GM12878 (cell line): ENCODE data around the gene OR6C68. TPM values are rescaled to one million over a fixed set of nuclear protein-coding genes. Genes with fewer than 3 reads are reported as not detected.

Experiments used
- ATAC-seq: fragments of 200-7000 bp; cut with Tn5 transposase; 3 replicates; pipeline ENCODE4 v1.9.1; 2020; ENCODE audit warnings: mild to moderate bottlenecking, moderate library complexity
- BruUV-seq: library from RNA; stranded (reverse); fragments of 400-500 nt; replicated peaks from 2 replicates; lab custom pipeline; 2021; lab: Mats Ljungman, UMichigan
- CTCF ChIA-PET: fragments of 300-600 bp; sonication (Branson Sonifier 250); formaldehyde crosslinking; extraction: SDS; loops from one replicate; lab custom pipeline; 2021; ENCODE audit warnings: inconsistent platforms; lab: Yijun Ruan, JAX
- POLR2A ChIA-PET: fragments of 350-600 bp; formaldehyde crosslinking; extraction: SDS; loops from one replicate; lab custom pipeline; 2021; ENCODE audit warnings: inconsistent platforms; lab: Charles Lee
- RAD21 ChIA-PET: fragments of 300-600 bp; sonication (Branson Sonifier 250); formaldehyde crosslinking; loops from one replicate; lab custom pipeline; 2023; ENCODE audit warnings: antibody characterized with exemption; ENCODE audit not compliant: unreplicated experiment; lab: Charles Lee
- SMC1A ChIA-PET: fragments of 300-600 bp; sonication (Branson Sonifier 250); formaldehyde crosslinking; loops from one replicate; lab custom pipeline; 2023; ENCODE audit not compliant: unreplicated experiment, uncharacterized antibody; lab: Charles Lee
- DNase-seq: peaks from one replicate; pipeline ENCODE4 v3.0.0-alpha.2; 2011; ENCODE audit warnings: low read depth, low spot score
- FAIRE-seq: peaks from 3 replicates; lab custom pipeline; 2011; peaks lifted over from hg19 to GRCh38; lab: Jason Lieb, UNC
- H2AFZ ChIP-seq: 2 replicates; pipeline ENCODE4 v1.6.0; 2011; ENCODE audit warnings: low read depth, low read length, control low read depth; ENCODE audit not compliant: control insufficient read depth
- H3K27ac ChIP-seq: 2 replicates; pipeline ENCODE4 v1.5.1; 2011; ENCODE audit warnings: control low read depth; ENCODE audit not compliant: control insufficient read depth, insufficient read depth
- H3K27me3 ChIP-seq, 2 experiments: replicated peaks in 1 of 2; 2 replicates each; pipeline versions ENCODE4 v1.6.0 to v1.6.1; 2011; ENCODE audit warnings: low read length in 1 of 2; ENCODE audit not compliant: control insufficient read depth in 2 of 2, insufficient read depth in 2 of 2
- H3K36me3 ChIP-seq, 2 experiments: 2 replicates each; pipeline ENCODE4 v1.5.1; 2011; ENCODE audit warnings: low read length in 1 of 2; ENCODE audit not compliant: control insufficient read depth in 2 of 2, insufficient read depth in 2 of 2
- H3K4me1 ChIP-seq: 2 replicates; pipeline ENCODE4 v1.6.1; 2011; ENCODE audit warnings: mild to moderate bottlenecking, low read length, moderate library complexity, mixed read lengths; ENCODE audit not compliant: control insufficient read depth, insufficient read depth
- H3K4me2 ChIP-seq: 2 replicates; pipeline ENCODE4 v1.6.0; 2011; ENCODE audit warnings: control low read depth; ENCODE audit not compliant: control insufficient read depth, insufficient read depth
- H3K4me3 ChIP-seq: fragments of 200-600 bp; sonication (generic); 2 replicates; pipeline ENCODE4 v1.5.1; 2016
- H3K79me2 ChIP-seq: 2 replicates; pipeline ENCODE4 v1.6.0; 2011; ENCODE audit warnings: low read length; ENCODE audit not compliant: control insufficient read depth, insufficient read depth
- H3K9ac ChIP-seq: 2 replicates; pipeline ENCODE4 v1.8.0; 2011; ENCODE audit warnings: low read length, control low read depth, mixed read lengths; ENCODE audit not compliant: control insufficient read depth, insufficient read depth
- H3K9me3 ChIP-seq: replicated peaks from 3 replicates; pipeline ENCODE4 v1.5.1; 2011; ENCODE audit warnings: mild to moderate bottlenecking, low read length; ENCODE audit not compliant: control insufficient read depth, insufficient read depth
- H4K20me1 ChIP-seq: 2 replicates; pipeline ENCODE4 v1.6.0; 2011; ENCODE audit not compliant: control insufficient read depth, insufficient read depth
- BHLHE40 ChIP-seq, 2 experiments: fragments of 450-650 bp in 1 of 2; IDR thresholded peaks; 2 replicates each; pipeline ENCODE4 v1.6.1; 2011 to 2017; ENCODE audit warnings: low read depth in 2 of 2, borderline replicate concordance in 1 of 2, improper control_type of control experiment in 1 of 2, low read length in 1 of 2, mild to moderate bottlenecking in 1 of 2
- CTCF ChIP-seq, 3 experiments: IDR thresholded peaks in 2 of 3; conservative IDR thresholded peaks in 1 of 3; 2 replicates each; pipeline ENCODE4 v1.5.1; 2011; ENCODE audit warnings: low read depth in 3 of 3, low read length in 3 of 3, mild to moderate bottlenecking in 3 of 3, control low read depth in 2 of 3, moderate library complexity in 2 of 3, inconsistent platforms in 1 of 3, mixed read lengths in 1 of 3; ENCODE audit not compliant: control insufficient read depth in 2 of 3, insufficient read depth in 1 of 3; ENCODE audit errors: extremely low read depth in 1 of 3
- EED ChIP-seq: sonication (generic); IDR thresholded peaks from 2 replicates; pipeline ENCODE4 v1.6.1; 2016; ENCODE audit warnings: antibody characterized with exemption, low read depth
- ZNF217 ChIP-seq: fragments of 450-650 bp; IDR thresholded peaks from 2 replicates; pipeline ENCODE4 v1.6.1; 2017; ENCODE audit warnings: antibody characterized with exemption, mild to moderate bottlenecking
- WGBS: methylation state at CpG from one replicate; pipeline ENCODE4 v1.1.6; 2016; ENCODE audit warnings: low lambda C conversion rate; ENCODE audit not compliant: insufficient replicate concordance, insufficient coverage; ENCODE audit errors: missing lambda C conversion rate; 5-methylcytosine and 5-hydroxymethylcytosine counted together
- in situ Hi-C: fragments of 300-500 bp; cut with MboI; formaldehyde crosslinking; loops from 9 replicates; pipeline ENCODE4 v1.14.3; 2018; ENCODE audit warnings: mixed read lengths
- intact Hi-C: fragments of 100-400 bp; cut with micrococcal nuclease; formaldehyde crosslinking; loops from one replicate; pipeline ENCODE4 v1.14.2; 2022; ENCODE audit not compliant: unreplicated experiment
- polyA plus RNA-seq, 11 experiments: library from polyadenylated mRNA; depleted of rRNA in 4 of 11; unstranded in 6 of 11; stranded (reverse) in 5 of 11; fragments of >200 nt; fragmentation: Nextera tagmentation in 4 of 11; fragmentation: Illumina TruSeq in 1 of 11; extraction: Ambion mirVana in 4 of 11; extraction: Trizol in 1 of 11; gene quantifications; 1 replicate in 1 of 11; 2 replicates in 10 of 11; pipeline versions ENCODE4 v1.2.1 to v1.2.3, GENCODE V29; 2011 to 2016; ENCODE audit warnings: inconsistent platforms in 2 of 11, missing spikeins in 2 of 11, low read depth in 1 of 11
- total RNA-seq, 4 experiments: library from RNA; depleted of rRNA in 3 of 4; stranded (reverse); fragments of >200 nt in 3 of 4; fragmentation: Illumina TruSeq in 1 of 4; extraction: Trizol in 1 of 4; gene quantifications; 2 replicates each; pipeline versions ENCODE4 v1.2.1 to v1.2.3, GENCODE V29; 2013 to 2021

The OR6C68 gene
- total and polyA plus RNA-seq, 10 of the 15 experiments (the other 5 are each of a cell fraction or from before 2014, with no cell fraction given), result 0.10 TPM; not detected in 9

- Histone ChIP-seq H3K9ac (no peak overlapping the region), H3K27ac (no peak overlapping the region), H2AFZ (no peak overlapping the region), H3K9me3 (no peaks in the 10 kb centered on the region), H3K36me3 (no peaks in the 10 kb centered on the region), H3K4me1 (no peaks in the 10 kb centered on the region)
- BruUV-seq, result no TSS peak
- in situ Hi-C loops, result no loop called here
- FAIRE-seq (no peak), ATAC-seq (no peak)
- ChIA-PET SMC1A (interaction anchor here (1.4 to 1.7 kb wide), 2 partner anchors 10 to 43 kb away, joined by 3 to 4 read pairs; partner anchors contain the start of gene OR6C68), POLR2A (no interaction called here)
- TF ChIP-seq BHLHE40 (IDR thresholded peaks at IDR 0.05; ENCODE audit: borderline replicate concordance in 1 of 2, low read depth in 2 of 2, low read length in 1 of 2), result no peak
- TF ChIP-seq, all 136 proteins: peak for 0
- no peaks in the 10 kb centered on the region for H3K79me2 ChIP-seq
- no peaks in the 10 kb centered on the region for H3K27me3 ChIP-seq
- intact Hi-C loops, result no loop called here
- 0% methylated on average over 2 of the region's 2 CpGs for WGBS
- no peak for DNase-seq
- no peak overlapping the region for H3K4me3 ChIP-seq
- no peaks in the 10 kb centered on the region for H4K20me1 ChIP-seq
- RAD21 ChIA-PET, result no interaction called here
- no peak overlapping the region for H3K4me2 ChIP-seq
- CTCF ChIA-PET, result interaction anchor here (1.4 kb wide), 1 partner anchor 10 kb away, joined by 4 read pairs; the partner anchor contains the start of gene OR6C68
Observed at GRCh38 chr12:55501601-55502000, 9.4 kb downstream of the OR6C68 start.

- Histone ChIP-seq H3K9me3 (no peaks in the 10 kb centered on the region), H3K79me2 (no peaks in the 10 kb centered on the region), H3K27ac (no peak overlapping the region), H3K4me3 (no peak overlapping the region), H4K20me1 (no peaks in the 10 kb centered on the region), H2AFZ (no peak overlapping the region), H3K4me2 (no peak overlapping the region), H3K27me3 (no peaks in the 10 kb centered on the region), H3K4me1 (no peaks in the 10 kb centered on the region), H3K9ac (no peak overlapping the region), H3K36me3 (no peaks in the 10 kb centered on the region)
- in situ Hi-C loops, result no loop called here
- ChIA-PET POLR2A (no interaction called here), CTCF (no interaction called here), RAD21 (no interaction called here), SMC1A (no interaction called here)
- FAIRE-seq, result no peak
- DNase-seq, result no peak
- WGBS, result 0% methylated on average over 1 of the region's 1 CpG
- intact Hi-C loops, result no loop called here
- TF ChIP-seq ZNF217, result no peak
- peak in 1 of 3 experiments; percentile 32; a peak in 1 of 6 replicates for TF ChIP-seq CTCF (IDR thresholded peaks at IDR 0.05 in 2 of 3, conservative IDR thresholded peaks at IDR 0.05 in 1 of 3; ENCODE audit: control insufficient read depth in 2 of 3, extremely low read depth in 1 of 3, insufficient read depth in 1 of 3, low read depth in 3 of 3, low read length in 3 of 3)
- TF ChIP-seq EED, result no peak
- no TSS peak for BruUV-seq
- peak; percentile 55; the same call in 1 of the 3 replicates for ATAC-seq
Observed at GRCh38 chr12:55515696-55516095, 23.5 kb downstream of the OR6C68 start.
